ENCODE data around the gene HJV.
"Not testable (repeated sequence)": the region's sequence is repeated elsewhere in the genome, so short reads cannot be mapped to it uniquely, and the experiment has no call there.

HJV gene

DNA sequence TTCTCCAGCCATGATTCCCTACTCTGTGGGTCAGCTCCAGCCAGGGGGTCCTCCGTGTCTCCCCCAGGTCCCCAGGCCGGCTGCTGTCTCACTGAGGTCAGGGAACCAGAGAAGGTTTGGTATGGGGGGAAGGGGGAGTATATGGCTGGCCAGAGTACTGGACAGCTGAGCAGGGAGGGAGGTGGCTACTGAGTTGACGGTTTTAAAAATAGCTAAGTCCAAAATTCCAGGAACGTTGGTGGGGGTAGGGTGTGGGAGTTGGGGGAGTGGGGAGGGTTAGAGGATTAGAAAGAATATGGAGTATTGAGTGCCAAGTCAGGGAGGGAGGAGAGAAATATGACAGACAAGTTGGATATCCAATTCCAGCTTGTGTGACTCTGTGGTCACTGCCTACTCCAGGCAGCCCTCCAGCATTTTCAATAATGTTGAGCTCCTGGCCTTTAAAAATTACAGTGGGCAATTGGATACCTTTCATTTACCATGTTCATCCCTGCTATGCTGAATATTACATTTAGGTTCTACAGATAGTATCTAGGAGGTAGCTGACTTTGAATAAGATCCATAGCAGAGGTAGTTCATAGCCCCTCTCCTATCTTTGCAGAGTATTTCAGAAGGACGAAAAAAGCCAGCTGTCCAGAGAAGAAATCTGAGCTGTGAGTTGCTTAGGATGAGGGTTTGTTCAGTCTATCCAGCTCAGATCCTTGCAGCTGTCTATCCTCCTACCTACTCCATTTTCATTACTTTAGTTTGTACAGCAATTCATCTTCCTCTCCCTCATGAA, at the start of gene HJV:
Gene HJV, minus strand, starts transcription at position 114 of the 781 bp plus-strand sequence. CDS start 1,504 bp downstream, outside the sequence.
- no peak for DNase-seq (ENCODE audit: low read depth in 1 of 2, low spot score in 1 of 2)

- DNase-seq (ENCODE audit: low read depth in 1 of 2, low spot score in 1 of 2): not testable (repeated sequence)
Measured at GRCh38 chr1:146059148-146059547, 37.6 kb upstream of the HJV start.

GRCh38 chr1:146051852-146052676, 30.5 kb upstream of the HJV start:
- DNase-seq (ENCODE audit: low read depth in 1 of 2, low spot score in 1 of 2): peak; percentile 54 to 55

GRCh38 chr1:146051452-146051851, 29.9 kb upstream of the HJV start:
- no peak for DNase-seq (ENCODE audit: low read depth in 1 of 2, low spot score in 1 of 2)

GRCh38 chr1:146050652-146050963, 29.1 kb upstream of the HJV start:
- not testable (repeated sequence) for DNase-seq (ENCODE audit: low read depth in 1 of 2, low spot score in 1 of 2)

DNA sequence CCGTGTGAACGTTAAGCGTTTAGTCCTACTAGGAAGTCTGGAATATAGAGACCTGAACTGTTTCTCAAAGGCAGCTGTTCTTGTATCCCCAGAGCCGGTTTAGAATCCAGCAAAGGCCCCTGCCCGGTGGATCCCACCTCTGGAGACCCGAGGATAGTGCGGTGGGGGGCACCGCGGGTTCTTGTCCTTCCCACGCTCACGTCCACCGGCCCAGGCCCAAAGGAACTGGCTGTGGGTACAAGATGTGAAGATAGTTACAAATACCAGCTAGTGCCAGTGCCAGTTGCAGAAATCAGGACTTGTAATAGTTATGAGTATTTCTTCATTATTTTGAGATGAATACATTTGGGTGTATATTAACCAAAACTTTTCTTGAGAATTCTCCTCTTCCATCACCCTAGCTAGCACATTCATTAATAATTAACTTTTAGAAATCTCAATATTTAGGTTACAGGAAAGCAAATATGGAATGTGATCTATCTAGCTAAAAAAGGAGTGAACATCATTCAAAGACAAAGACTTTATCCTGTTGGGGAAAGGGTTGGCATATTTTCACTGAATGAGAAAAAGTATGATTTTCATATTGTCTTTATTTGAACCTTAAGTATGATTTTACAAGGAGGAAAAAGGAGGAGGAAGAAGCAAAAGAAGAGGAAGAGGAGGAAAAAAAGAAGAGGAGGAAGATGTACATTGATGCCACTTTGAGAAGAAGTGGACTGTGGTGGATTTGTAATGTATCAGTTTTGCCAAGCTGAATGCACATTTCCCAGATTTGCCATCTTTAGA, 28.5 kb upstream of the HJV start:
- DNase-seq (ENCODE audit: low read depth in 1 of 2, low spot score in 1 of 2): not testable (repeated sequence)

GRCh38 chr1:146049436-146049835, 27.9 kb upstream of the HJV start:
- no peak for DNase-seq (ENCODE audit: low read depth in 1 of 2, low spot score in 1 of 2)

GRCh38 chr1:146048514-146049115, 27.1 kb upstream of the HJV start:
- not testable (repeated sequence) for DNase-seq (ENCODE audit: low read depth in 1 of 2, low spot score in 1 of 2)

DNA sequence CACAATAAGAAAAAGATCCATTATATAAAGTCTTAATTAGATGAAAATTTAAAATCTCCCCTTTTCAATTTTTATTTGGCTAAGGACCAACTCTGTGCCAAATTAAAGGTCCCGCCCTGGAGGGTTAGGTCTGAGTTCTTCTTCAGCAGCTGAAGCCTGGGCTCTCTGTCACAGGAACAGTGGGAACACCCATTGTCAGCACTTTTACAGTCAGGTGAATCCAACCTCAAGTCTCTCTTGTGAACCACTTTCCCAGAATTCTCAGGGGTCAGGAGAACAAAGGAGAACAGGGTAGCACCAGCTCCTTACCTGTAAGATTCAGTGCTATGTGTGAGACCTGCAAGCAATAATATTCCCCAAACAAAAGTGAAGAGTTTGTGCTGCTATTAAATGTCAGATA, 25.1 kb upstream of the HJV start:
- no peak for DNase-seq (ENCODE audit: low read depth in 1 of 2, low spot score in 1 of 2)

- DNase-seq (ENCODE audit: low read depth in 1 of 2, low spot score in 1 of 2): no peak
Measured at GRCh38 chr1:146039844-146040194, 18.3 kb upstream of the HJV start.

DNA sequence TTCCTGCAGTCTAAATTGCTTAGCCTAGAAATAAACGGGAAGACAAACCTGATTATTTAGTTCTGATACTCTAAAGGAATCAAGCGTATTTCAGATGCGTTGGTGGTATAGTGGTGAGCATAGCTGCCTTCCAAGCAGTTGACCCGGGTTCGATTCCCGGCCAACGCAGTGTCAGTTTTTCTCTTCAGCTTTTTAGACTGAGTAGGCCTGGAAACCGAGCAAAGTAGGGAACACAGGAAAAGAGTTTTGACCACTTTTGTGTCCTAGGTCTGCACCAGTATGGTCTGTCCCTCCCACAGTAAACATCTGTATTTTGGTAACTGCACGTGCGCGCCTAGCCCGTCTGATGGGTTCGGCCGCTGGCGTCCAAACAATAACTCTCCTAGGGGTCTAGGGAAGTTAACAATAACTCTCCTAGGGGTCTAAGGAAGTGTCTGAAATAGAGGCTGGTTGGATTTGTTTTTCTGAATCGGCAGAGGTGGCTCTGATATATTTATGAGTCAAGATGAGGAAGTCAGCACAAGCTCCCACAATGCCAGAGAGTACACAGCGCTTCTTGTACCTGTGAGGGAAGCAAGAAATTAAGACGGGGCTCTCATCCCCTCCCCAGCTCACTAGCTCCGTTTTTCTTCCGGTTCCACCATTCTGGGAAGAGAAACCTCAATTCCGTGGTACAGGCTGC, 15.6 kb upstream of the HJV start:
- peak; percentile 59 to 71 for DNase-seq (ENCODE audit: low read depth in 1 of 2, low spot score in 1 of 2)

DNA sequence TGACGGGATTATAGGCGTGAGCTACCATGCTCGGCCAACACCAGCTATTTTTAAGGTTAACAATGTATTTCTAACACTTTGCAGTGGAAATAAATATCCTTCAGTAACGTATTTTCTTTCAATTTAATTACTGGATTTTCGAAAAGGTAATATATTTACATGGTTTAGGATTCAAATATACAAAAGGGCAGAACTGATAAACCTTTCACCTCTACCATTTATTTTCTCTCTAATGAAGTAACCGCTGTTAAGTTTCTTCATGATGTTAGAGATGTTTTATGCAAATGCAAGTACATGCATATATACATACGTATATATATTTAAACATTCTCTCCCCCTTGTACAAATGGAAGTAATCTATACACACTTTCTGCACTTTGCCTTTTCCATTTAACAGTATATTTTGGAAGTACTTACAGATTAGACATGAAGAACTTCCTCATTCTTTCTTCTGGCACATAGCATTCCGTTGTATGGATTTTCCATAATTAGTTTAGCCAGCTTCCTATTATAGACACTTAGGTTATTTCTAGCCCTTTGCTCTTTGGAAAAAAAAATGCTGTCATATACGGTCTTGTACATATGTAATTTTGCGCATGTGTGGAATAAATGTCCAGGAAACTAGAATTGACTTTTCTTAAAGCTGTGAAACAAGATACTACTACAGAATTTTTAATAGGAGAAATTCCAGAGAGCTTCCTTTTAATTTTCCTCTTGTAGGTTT, 14.9 kb upstream of the HJV start:
- no peak for DNase-seq (ENCODE audit: low read depth in 1 of 2, low spot score in 1 of 2)

GRCh38 chr1:146035048-146035423, 13.5 kb upstream of the HJV start:
- no peak for DNase-seq (ENCODE audit: low read depth in 1 of 2, low spot score in 1 of 2)

DNA sequence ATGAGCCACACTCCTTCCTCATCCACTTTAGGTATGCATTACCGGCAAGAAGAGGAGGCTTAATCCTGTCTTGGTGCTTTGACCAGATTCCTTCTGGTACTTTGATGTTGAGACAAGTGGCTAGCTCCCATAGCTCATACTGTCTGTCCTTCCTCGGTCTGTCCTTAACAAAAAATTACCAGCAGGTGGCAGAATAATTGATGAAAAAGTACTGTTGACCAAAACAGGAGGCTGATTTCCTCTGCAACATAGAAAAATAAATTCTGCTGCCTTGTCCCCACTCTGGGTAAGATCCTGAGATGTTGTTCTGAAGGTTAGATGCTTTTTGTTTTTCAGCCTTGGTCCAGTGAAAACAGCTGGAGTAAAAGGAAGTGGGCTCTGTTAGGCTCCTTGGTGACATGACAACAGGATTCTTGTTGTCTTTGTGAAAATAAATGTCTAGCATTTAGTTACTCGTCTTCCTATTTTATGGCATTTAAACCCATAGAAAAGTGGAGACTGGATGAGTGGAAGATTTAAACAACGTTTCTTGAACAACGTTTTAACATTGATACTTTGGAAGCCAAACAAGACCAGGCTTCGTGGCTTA, 11.2 kb upstream of the HJV start:
- no peak for DNase-seq (ENCODE audit: low read depth in 1 of 2, low spot score in 1 of 2)

DNA sequence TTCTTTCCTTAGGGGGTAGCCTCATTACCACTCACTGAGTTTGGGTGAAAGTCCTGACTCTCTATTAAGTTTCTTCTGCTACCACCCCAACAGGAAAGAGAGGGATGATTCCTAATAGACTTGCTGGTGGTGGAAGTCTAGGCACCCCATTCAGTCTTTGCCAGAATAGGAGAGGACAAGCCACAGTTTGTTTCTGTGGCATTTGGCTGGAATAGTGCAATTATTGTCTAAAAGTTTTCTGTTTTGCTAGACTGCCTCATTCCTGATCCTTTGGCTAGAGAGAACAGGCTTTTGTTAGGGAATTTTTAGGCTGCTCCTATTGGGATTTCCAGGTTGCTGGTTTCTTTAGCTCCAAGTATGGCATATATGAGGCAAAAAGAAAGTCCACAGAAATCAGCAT, 9.9 kb upstream of the HJV start:
- no peak for DNase-seq (ENCODE audit: low read depth in 1 of 2, low spot score in 1 of 2)

- no peak for DNase-seq (ENCODE audit: low read depth in 1 of 2, low spot score in 1 of 2)
Measured at GRCh38 chr1:146029117-146029516, 7.6 kb upstream of the HJV start.

GRCh38 chr1:146026650-146027049, 5.1 kb upstream of the HJV start:
- not testable (repeated sequence) for DNase-seq (ENCODE audit: low read depth in 1 of 2, low spot score in 1 of 2)

DNA sequence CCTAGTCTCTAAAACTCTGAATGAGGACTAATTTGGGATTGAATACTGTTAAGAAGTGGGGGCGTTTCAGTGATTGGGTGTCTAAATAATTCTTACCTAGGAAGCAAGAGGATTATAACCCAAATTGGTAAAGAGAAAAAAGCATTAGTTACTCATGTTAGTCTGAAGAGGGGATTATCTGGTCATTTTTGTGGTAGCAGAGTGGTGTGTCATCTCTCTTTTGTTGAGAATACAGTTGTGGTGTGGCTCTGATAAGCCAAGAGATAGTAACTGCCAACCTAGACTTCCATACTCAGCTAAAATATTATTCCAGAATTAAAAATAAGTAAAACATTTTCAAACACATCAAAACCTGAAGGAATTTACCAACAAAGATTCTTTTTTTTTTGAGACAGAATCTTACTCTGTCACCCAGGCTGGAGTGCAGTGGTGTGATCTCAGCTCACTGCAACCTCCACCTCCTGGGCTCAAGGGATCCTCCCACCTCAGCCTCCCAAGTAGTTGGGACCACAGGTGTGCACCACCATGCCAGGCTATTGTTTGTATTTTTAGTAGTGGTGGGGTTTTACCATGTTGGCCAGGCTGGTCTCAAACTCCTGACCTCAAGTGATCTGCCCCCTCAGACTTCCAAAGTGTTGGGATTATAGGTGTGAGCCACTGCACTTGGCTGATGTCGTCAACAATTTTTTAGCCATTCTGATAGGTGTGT, 4.4 kb upstream of the HJV start:
- not testable (repeated sequence) for DNase-seq (ENCODE audit: low read depth in 1 of 2, low spot score in 1 of 2)

Data from stimulated activated CD4-positive, alpha-beta T cell treated with anti-CD3 and anti-CD28 coated beads, Interleukin-15, amount 100 ng/mL, for 1 hour (primary cell).